GM19351 (cell line): ENCODE measurements around the gene SLC38A3.

Experiments used
- ATAC-seq: cut with Tn5 transposase; IDR thresholded peaks from one replicate; pipeline ENCODE4 v1.9.1; 2021; ENCODE audit warnings: mild to moderate bottlenecking, moderate library complexity; ENCODE audit not compliant: unreplicated experiment

Gene SLC38A3

DNA sequence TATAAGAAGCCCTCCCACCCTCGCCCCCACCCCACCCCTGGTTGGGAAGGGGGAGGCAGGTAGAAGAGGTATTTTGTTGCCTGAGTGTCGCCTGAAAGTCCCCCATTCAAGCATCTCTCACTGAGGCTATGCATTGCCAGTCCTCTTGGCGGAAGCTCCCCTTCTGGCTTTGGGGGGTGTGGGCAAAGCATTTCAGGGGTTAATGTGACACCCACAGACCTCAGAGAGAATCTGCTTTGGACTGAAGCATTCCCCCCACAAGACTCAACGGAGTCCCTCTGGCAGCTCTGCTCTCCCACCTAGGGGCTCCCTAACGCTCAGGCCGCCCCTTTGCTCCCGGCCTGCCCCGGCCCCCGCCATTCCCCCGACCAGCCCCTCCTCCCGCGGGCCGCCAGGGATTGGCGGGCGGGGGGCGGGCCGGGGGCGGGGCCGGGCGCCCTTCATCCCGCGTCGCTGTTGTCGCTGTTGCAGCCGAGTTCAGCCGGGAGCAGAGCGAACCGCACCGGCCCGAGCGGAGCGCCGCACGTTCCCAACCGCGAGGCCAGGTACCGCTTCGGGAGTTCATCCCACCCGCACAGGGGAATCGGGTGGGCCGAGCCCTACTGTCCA is at the start of gene SLC38A3:
Gene SLC38A3, plus strand, starts transcription at position 468 of the 609 bp plus-strand sequence. CDS start 8,929 bp downstream, outside the sequence.
- no peak for ATAC-seq

DNA sequence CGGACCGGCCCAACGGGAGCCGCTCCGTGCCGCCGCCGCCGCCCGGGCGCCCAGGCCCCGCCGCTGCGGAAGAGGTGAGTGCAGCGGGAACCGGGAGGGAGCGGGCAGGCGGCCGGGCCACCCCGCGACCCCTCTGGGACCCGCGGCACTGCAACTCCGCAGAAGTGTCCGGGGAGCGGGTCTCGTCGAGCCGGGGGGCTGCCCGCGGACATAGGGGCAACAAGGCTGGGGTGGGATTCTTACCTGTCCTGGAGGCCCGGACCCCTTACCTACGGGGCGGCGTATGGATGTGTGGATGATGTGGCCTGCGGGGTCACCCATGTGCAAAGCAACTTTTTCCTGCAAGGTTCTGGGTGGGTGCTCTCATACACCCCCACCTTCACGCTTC is 49.6 kb upstream of the SLC38A3 start:
- no peak for ATAC-seq

DNA sequence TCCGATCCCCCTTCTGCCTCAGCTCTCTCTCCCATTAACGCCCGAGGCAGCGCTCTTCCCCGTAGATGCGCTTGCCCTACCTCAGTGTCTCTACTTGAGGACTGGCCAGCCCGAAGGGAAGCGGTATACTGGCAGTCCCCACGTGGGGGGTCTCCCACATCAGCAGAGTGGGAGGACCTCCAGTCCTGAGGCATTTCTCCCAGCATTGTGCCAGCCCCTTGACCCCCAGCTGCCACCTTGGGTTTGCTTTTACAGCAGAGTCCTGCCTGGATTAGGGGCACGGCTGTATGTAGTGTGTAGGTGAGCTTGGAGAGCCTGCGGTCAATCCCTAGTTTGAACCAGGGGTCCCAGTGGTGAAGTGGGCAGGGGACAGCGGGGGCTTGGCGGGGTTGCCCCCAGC is 49.2 kb upstream of the SLC38A3 start:
- no peak for ATAC-seq

DNA sequence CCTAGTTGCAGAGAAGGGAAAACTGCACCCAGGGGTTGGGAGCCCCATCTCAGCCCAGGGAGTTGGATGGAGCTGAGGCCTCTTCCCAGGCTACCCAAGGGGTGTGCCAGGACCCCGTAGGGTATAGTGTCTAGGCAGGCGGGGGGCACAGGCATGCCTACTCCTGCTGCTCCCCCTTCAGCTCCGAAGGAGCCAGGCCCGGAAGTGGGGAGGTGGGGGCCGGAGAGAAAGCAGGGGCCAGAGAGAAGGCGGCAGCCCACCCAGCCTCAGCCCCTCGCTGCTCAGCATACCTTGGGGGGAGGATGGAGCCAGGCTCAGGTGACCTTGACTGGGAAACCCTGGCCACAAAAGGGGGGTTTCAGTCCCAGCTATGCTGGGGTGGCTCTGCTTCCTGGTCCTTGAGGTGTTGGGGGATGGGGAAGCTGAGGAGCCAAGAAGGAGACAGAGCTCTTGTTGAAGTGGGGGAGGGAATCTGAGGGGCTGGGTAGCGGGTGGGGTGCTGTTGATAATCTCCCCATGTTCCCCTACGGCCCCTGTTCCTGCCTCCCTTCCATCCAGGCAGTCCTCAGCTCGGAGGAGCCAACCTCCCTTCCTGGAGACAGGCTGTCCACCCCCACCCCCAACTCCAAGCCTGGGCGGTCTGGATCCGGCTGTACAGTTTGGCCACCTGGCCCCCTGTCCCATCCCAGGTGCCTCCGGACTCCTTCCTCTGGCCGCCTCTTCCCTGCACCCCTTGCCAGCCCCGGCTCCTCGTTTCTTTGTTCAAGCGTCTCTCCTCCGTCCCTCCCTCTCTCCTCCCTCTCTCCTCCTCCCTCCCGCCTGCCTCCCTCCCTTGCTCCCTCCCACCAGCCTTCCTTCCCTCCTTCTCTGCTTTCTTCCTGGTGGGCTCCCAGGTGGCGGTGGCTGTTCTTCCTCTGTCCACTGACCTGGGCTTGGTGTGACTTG is 48.2 kb upstream of the SLC38A3 start:
- no peak for ATAC-seq

DNA sequence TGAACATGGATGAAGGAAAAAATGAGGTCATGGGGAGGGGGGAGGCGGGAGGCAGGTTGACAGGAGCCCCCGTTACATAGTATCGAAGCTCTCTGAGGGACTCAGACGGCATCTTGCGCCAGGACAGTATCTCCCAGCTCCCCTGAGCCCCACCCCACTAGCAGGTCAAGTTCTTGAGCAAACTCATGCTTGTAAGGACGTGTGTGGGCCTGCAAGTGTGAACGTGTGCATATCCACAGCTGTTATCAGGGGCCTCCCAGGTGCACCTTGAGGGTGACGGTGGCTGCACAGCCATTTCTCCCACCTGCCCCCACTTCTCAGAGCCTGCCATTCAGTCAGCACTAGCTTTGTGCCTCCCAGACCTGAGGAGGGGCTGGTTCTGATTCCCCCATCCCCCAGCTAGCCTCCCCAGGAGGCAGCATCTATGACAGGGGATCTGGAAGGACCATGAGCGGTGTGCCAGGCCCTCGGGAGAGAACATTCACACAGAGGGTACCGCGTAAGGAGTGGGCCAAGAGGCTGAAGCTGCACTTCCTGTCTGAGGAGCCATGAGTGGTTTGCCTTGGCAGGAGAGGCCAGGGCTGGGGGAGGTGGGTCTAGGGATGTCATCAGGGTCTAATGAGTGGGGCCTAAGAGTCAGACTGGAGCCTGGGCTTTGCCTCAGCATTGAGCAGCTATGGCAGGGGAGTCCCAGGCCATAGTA is 47.1 kb upstream of the SLC38A3 start:
- ATAC-seq = no peak

DNA sequence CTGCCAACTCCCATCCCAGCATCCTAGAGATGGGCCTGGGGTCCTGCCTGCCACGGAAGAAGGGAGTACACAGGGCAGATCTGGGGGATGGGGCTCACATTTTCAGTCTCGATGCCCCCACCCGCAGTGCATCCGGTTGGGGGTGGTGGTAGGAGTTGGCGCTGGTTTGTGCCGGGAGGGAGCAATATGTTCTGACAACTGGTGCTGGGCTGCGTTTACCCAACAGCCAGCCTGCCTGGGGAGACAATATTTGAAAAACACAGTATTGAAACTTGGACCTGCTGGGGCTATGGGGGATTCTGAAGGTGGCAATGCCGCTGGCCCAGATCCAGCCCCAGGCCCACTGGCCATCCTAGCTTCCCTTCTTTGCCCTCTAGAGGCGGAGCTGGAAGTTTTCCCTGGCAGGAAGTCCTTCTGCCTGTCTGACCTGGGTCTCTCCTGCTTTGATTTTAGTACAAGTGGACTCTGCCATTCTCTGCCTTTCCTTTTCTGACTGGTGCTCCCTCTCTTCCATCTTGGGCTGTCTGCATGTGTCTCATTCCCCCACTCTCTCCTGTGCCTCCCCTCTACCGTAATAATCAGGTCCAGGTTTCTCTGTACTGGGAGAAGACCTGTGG is 46.4 kb upstream of the SLC38A3 start:
- ATAC-seq = no peak

DNA sequence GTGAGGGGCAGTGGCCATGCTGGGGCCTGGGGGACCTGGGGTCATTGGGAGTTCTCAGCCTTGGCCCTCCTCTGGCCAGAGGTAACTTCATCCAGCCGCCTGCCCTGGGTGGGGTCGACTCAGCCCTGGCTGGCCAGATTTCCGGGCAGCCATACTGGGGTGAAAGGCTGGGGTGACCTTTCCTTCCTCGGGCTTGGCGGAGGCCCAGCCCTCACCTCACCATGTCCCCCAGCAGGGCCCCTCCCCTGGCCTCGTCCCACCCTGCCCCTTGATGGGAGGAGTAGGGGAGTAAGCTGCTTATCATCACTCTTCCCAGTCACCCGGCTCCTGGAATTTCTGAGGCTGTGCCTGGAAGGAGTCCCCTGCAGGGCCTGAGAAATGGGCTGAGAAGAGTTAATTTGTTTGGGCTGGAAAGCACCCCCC is 44.5 kb upstream of the SLC38A3 start:
- no peak for ATAC-seq

DNA sequence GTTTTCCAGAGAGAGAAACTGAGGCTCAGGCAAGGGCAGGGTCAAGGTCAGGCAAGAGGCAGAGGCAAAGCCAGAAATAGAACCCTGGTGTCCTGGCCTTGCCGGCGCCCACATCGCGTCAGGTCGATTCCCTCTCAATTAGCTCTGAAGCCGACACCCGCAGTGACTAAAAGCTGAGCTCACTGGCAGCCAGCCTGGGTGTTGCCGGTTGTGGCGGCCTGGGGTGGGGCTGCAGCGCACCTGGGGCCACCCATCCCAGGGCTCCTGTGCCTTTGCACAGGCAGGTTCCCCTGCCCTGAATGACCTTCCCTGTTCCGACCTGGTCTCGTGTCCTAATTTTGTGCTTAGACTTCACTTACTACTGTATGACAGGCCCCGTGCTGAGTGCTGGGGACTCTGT is 43.8 kb upstream of the SLC38A3 start:
- ATAC-seq = no peak

DNA sequence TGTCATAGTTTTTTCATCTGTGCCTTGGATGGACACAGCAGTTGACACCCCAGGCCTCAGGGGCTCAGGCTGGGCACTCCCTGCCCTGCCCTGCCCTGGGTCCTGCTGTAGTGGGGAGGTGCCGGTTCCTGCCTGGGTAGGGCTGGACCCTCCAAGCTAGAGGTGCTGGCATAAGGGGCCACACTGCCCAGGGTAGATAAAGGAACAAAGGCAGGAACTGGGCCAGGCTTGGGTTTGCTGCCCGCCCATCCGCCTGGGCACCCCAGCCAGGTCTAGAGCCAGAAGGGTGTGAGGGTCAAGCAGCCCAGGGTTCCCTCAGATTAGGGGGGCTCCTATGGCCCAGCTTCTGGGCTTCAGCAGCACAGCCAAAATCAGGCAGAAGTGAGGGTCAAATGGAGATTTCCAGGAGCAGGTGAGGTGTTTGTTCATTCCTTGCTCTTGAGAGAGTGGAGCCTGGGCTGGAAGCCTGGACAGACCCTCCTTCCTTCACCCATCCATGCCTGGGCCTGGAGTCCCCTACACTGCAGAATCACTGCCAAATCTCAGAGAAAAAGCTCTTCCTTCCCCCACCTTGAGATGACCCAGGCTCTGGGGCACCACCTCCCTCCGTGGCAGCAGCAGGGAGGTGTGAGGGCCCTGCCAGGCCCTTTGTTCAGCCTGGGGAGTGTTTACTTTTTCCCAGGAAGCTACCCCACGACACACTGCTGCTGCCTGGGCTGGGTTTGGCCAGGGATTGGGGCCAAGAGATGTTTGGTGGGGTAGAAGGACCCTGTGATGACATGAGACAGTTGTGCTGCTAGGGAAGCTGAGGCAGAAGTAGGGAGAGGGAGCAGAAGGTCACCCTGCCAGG is 42.8 kb upstream of the SLC38A3 start:
- no peak for ATAC-seq

DNA sequence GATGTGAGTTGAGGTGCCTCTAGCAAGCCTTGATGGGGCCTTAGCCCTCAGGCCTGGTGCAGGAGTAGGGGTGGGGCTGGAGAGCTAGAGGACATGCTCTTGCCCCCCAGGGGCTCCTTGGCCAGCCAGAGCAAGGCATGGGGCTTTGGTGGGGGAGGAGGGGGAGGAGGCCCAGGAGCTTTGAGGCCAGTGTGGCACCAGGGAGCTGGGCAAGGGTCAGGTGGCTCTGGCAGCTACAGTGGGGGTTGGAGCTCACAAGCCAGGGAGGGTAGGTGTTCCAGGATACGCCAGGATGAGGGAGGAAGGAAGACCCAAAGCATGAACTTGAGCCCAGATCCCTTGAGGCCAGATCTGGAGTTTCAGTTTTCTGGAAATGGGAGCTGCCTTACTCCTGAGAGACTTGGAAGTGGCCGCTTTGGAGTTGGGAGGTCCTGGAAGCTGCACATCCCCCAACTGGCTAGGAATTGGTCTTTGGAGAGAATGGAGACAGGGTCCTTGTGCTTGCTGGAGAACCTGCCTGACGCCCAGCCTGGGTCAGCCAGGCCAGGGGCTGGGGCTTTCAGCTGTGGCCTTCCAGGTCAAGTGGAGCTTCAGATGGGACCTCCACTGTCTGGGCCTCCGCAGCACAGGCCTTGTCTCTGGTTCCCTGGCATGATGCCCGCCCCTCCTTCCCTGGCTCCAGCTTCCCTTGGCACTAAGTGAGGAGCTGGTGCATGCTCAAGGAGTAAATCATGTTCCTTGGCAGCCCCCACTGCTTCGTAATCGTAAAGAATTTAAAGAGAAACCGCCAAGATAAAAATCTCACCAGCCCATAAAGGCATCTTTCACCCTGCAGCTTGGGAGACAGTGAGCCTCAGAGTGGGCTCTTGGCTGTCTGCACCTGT is 41.3 kb upstream of the SLC38A3 start:
- no peak for ATAC-seq

DNA sequence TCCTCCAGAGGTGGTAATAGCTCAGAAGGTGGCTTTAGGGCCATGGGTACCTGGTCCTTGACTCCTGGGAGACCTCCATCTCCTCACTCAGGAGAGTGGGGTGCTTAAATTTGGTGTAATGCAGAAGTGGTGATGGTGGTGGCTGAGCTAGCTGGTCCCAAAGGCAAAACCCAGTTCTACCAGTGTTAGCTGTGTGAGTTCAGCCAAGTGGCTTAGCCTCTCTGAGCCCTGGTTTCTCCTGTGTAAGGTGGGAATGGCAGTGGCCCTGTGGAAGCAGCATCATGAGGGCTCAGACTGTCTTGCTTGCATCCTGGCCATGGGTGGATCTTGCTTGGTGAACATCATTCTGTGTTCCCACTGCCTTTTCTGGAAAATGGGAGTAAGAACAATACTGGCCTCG is 40.6 kb upstream of the SLC38A3 start:
- ATAC-seq = no peak

DNA sequence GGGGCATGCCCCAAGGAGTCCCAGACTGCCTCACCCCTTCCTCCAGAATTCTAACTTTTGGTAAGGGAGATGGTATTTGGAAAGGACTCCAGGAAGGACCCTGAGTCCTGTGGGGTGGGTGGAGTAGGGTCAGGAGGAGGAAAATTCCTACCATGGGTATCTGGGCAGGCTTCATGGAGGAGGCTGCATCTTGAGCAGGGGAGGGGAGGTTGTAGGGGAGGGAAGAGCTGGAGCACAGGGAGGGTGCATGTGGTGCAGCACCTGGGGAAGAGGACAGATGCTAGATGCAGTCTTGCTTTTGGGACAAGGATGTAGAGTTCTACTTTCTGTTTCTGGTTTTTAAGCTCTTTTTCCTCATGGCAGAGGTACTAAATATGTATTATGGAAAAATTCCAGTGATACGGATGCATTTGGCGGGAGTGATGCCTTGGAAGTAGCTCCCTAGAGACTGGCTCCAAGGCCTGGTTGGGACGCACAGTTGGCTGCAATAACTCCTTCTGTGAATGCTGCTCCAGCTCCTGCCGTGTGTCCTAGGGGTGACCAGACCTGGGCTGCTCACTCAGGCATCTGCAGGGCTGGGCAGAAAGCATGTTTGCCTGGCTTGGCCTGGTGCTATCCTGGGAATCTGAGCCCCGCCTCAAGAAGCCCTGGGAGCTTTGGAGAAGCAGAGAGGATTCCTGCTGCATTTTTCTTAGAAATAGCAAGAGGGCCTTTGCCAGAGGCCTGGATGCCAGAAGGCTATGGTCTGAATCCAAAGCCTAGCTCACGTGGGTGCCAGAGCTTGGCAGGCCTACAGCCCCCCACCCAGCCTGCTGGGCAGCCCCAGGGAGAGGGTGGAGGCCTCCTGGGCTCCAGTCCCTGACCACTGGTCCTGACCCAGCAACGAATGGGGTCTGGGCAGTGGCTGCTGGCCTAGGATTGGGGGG is 39.8 kb upstream of the SLC38A3 start:
- no peak for ATAC-seq

DNA sequence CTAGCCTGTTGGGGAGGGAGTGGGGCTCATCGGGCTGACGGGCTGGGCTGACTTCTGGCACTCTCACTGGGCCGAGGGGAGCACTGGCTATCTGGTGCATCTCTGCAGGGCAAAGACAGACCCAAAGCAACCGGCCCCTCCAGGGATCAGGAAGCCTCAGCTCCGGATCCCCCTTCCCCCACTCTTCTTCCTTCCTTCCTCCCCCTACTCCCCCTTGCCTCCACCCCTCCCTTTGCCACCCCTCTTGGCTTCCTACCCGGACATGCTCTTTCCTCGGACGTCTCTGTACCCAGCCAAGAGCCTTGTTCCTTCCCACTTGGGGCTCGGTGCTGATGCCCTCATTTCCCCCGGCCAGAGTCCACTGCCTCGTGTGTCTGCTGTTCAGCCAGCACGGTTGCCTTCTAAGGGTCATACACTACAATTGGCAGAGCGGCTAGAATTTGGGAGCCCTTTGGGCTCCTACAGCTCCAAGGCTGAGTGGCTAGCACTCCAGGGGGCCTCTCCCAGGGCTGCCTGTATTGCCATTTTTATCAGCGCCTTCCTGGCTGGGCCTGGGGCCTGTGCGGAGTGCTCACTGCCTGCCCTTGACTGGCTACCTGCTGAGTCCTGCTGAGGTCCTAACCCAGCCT is 39.0 kb upstream of the SLC38A3 start:
- no peak for ATAC-seq

DNA sequence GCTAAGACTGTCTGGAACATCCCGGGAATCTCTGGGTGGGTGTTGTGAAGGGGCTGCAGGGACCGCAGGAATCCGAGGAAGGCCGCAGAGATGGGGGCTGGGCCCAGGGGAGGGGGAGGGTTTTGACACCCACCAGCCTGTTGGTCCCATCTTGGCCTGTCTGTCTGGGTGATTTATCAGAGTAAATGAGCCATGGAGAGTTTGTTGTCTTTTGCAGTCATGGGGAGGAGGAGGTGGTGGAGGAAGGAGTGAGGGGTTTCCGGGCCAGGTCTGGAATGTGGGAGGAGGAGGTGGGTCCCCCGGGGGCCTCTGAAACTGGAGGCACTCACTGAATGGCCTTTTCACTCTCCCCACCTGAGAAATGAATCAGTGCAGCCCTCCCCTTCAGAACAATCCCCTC is 38.5 kb upstream of the SLC38A3 start:
- no peak for ATAC-seq

DNA sequence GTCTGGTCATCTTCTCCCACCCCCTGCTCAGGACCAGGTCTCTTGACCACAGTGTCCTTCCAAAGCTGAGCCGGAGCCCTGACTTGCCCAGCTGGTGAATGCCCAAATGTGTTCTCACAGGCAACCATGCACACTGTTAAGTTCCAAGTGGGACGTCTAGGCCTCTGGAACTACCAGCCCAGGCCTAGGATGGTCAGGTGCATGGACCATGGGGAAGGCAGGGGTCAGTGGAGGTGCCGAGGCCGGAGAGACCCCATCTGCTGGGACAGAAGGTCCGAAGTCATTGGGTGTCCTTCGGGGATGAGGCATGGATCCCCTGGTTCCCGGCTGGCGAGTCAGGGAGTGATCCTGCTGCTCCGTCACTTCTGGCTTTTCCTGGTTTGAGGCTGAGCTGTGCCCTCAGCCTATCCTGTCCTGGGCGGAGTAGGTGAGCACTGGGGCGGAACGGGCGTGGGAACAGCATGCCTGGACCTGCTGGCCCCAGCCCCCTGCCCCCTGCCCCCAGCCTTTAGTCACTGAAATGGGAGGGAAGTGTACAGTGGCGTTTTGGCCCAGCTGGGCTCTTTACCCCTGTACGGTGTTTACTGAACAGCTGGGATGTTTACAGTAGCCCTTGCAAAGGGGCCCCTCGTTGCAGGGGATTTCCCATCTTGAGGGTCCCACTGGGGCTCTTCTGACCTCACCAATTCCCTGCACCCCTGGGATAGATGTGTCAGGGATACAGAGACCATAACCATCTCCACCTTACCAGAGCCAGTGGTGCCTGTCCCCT is 37.8 kb upstream of the SLC38A3 start:
- ATAC-seq = no peak

DNA sequence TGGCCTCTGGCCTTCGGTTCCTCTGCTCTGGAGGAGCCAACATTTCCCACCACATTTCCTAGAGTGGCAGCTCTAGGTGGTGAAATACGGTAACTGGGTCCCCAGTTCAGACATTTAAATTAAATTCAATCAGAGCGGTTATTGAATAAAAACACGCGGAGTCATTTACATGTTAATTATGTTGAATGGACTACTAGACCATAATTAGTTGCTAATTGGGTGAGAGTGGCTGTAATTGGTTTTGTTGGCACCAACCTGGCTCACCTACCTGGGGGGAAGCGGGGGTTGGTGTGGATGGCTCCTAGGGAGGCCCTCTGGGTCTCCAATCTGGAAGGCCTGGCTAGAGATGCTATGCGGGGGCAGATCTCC is 37.2 kb upstream of the SLC38A3 start:
- no peak for ATAC-seq

DNA sequence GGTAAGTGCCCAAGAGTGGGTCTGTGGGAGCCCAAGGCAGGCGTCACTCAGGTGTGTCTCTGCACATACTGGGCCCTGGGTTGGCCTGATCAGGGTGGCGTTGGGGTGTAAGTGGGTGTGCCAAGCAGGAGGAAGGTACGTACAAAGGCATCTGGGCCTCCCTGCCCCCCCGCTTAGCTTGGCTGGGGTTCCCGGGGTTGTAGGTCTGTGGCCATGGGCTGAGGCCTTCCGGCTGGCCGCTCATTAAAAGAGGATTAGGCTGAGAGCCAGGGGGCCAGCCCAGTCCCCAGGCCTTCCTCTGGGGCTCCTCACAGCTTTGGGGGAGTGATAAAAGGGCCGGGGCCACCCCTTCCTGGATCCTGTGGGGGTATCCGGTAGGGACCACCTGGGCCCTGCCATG is 36.7 kb upstream of the SLC38A3 start:
- no peak for ATAC-seq
